Endothelial cell of umbilical vein (primary cell): ENCODE measurements around the gene MACROH2A1. TPM values are rescaled to one million over a fixed set of nuclear protein-coding genes. Genes with fewer than 3 reads are reported as not detected.
A peak's percentile ranks its signal among the peaks of the same experiment; 100 is the strongest.

Experiments used
- BruUV-seq: library from RNA; stranded (reverse); fragments of 400-500 nt; replicated peaks from 2 replicates; lab custom pipeline; 2021; lab: Mats Ljungman, UMichigan
- CTCF ChIA-PET: fragments of 300-600, 350-600 bp; sonication (Branson Sonifier 250); formaldehyde crosslinking; loops from one replicate; lab custom pipeline; 2021; ENCODE audit warnings: antibody characterized with exemption, inconsistent platforms; lab: Charles Lee
- POLR2A ChIA-PET: fragments of 300-600, 350-600 bp; sonication (Branson Sonifier 250); formaldehyde crosslinking; loops from one replicate; lab custom pipeline; 2021; ENCODE audit warnings: antibody characterized with exemption, inconsistent platforms; lab: Charles Lee
- DNase-seq: peaks from one replicate; pipeline ENCODE4 v3.0.0-alpha.2; 2011; ENCODE audit warnings: low read depth, low spot score
- FAIRE-seq: peaks from 2 replicates; lab custom pipeline; 2011; peaks lifted over from hg19 to GRCh38; lab: Jason Lieb, UNC
- H2AFZ ChIP-seq: 2 replicates; pipeline ENCODE4 v1.6.0; 2012; ENCODE audit warnings: low read depth, low read length, control low read depth, inconsistent platforms
- H3K27ac ChIP-seq: 2 replicates; pipeline ENCODE4 v1.5.1; 2011; ENCODE audit warnings: low read depth, mild to moderate bottlenecking, control low read depth, low read length, moderate library complexity; ENCODE audit not compliant: insufficient read depth
- H3K27me3 ChIP-seq, 2 experiments: 2 replicates each; pipeline versions ENCODE4 v1.6.0 to v1.6.1; 2011; ENCODE audit warnings: low read length in 2 of 2, mixed read lengths in 1 of 2; ENCODE audit not compliant: control insufficient read depth in 2 of 2, insufficient read depth in 2 of 2
- H3K36me3 ChIP-seq, 2 experiments: 2 replicates in 1 of 2; 3 replicates in 1 of 2; pipeline ENCODE4 v1.5.1; 2011; ENCODE audit warnings: low read length in 2 of 2, mild to moderate bottlenecking in 1 of 2, moderate library complexity in 1 of 2; ENCODE audit not compliant: control insufficient read depth in 2 of 2, insufficient read depth in 2 of 2; ENCODE audit errors: extremely low read depth in 1 of 2
- H3K4me1 ChIP-seq: 3 replicates; pipeline ENCODE4 v1.5.1; 2011; ENCODE audit warnings: mild to moderate bottlenecking, low read length; ENCODE audit not compliant: control insufficient read depth, insufficient read depth; ENCODE audit errors: extremely low read depth
- H3K4me2 ChIP-seq: 2 replicates; pipeline ENCODE4 v1.6.1; 2011; ENCODE audit warnings: low read length, control low read depth, mixed read lengths; ENCODE audit not compliant: insufficient read depth
- H3K4me3 ChIP-seq, 3 experiments: fragments of 200-600 bp in 1 of 3; sonication (generic), shearing (Covaris generic) in 1 of 3; replicated peaks in 1 of 3; 2 replicates each; pipeline ENCODE4 v1.5.1; 2011 to 2016; ENCODE audit warnings: control low read depth in 3 of 3, low read length in 3 of 3, mild to moderate bottlenecking in 2 of 3, inconsistent platforms in 1 of 3, low read depth in 1 of 3, moderate library complexity in 1 of 3; ENCODE audit not compliant: insufficient read depth in 1 of 3
- H3K79me2 ChIP-seq: 2 replicates; pipeline ENCODE4 v1.6.0; 2012; ENCODE audit warnings: low read length, inconsistent platforms; ENCODE audit not compliant: control insufficient read depth, insufficient read depth
- H3K9ac ChIP-seq: replicated peaks from 2 replicates; pipeline ENCODE3; 2011; ENCODE audit warnings: low read length, control low read depth; ENCODE audit not compliant: insufficient read depth; ENCODE audit errors: extremely low read depth
- H3K9me1 ChIP-seq: replicated peaks from 3 replicates; pipeline ENCODE4 v1.6.0; 2011; ENCODE audit warnings: mild to moderate bottlenecking, low read length; ENCODE audit not compliant: control insufficient read depth, insufficient read depth; ENCODE audit errors: extremely low read depth
- H3K9me3 ChIP-seq: replicated peaks from 2 replicates; pipeline ENCODE4 v1.5.1; 2012; ENCODE audit warnings: low read length, inconsistent platforms; ENCODE audit not compliant: control insufficient read depth, insufficient read depth
- H4K20me1 ChIP-seq: replicated peaks from 2 replicates; pipeline ENCODE3; 2011; ENCODE audit warnings: mild to moderate bottlenecking, low read length; ENCODE audit not compliant: control insufficient read depth, insufficient read depth; ENCODE audit errors: extremely low read depth
- CTCF ChIP-seq, 2 donors: IDR thresholded peaks; 1 replicate in 1 of 2; 2 replicates in 1 of 2; pipeline ENCODE4 v1.5.1; 2011; ENCODE audit warnings: low read length in 2 of 2, mild to moderate bottlenecking in 2 of 2, moderate library complexity in 2 of 2, control low read depth in 1 of 2, inconsistent platforms in 1 of 2, low read depth in 1 of 2; ENCODE audit not compliant: insufficient read depth in 1 of 2; ENCODE audit errors: extremely low read depth in 1 of 2
- EZH2 ChIP-seq: IDR thresholded peaks from 2 replicates; pipeline ENCODE4 v1.6.1; 2012; ENCODE audit warnings: borderline replicate concordance, low read depth, mild to moderate bottlenecking, moderate library complexity, low read length, inconsistent platforms; ENCODE audit not compliant: severe bottlenecking
- FOS ChIP-seq: IDR thresholded peaks from 2 replicates; pipeline ENCODE4 v1.6.1; 2011; ENCODE audit warnings: mild to moderate bottlenecking, low read length, moderate library complexity, borderline replicate concordance; ENCODE audit not compliant: insufficient read depth
- GATA2 ChIP-seq: IDR thresholded peaks from 2 replicates; pipeline ENCODE4 v1.7.0; 2011; ENCODE audit warnings: low read depth, mild to moderate bottlenecking, moderate library complexity, mixed read lengths, low read length; ENCODE audit not compliant: insufficient read length, insufficient read depth
- JUN ChIP-seq: IDR thresholded peaks from 2 replicates; pipeline ENCODE4 v1.6.1; 2011; ENCODE audit warnings: borderline replicate concordance, low read depth; ENCODE audit not compliant: insufficient read length, insufficient read depth
- MAX ChIP-seq: IDR thresholded peaks from 2 replicates; pipeline ENCODE4 v1.6.1; 2011; ENCODE audit not compliant: insufficient read depth, insufficient read length
- MYC ChIP-seq: IDR thresholded peaks from one replicate; pipeline ENCODE4 v1.6.1; 2011; ENCODE audit warnings: mild to moderate bottlenecking, low read depth, low read length
- POLR2A ChIP-seq: IDR thresholded peaks from 2 replicates; pipeline ENCODE4 v1.6.1; 2012; ENCODE audit warnings: low read depth, mild to moderate bottlenecking, control low read depth, low read length
- POLR2AphosphoS5 ChIP-seq: IDR thresholded peaks from 2 replicates; pipeline ENCODE4 v1.6.1; 2012; ENCODE audit warnings: low read depth, mild to moderate bottlenecking, control low read depth, low read length, moderate library complexity; ENCODE audit not compliant: insufficient read depth
- dilution Hi-C: fragments of 300-500 bp; cut with MboI; formaldehyde crosslinking; loops from one replicate; pipeline ENCODE4 v1.15.0; 2019; ENCODE audit warnings: low sequenced_read_pairs; ENCODE audit not compliant: extremely low pct_ligation_motif_present
- intact Hi-C: fragments of 100-400 bp; cut with micrococcal nuclease; formaldehyde crosslinking; loops from one replicate; pipeline ENCODE4 v1.10.0; 2022
- polyA plus RNA-seq, 4 experiments: library from polyadenylated mRNA; depleted of rRNA in 3 of 4; stranded (reverse) in 3 of 4; unstranded in 1 of 4; fragments of >200 nt; gene quantifications; 2 replicates each; pipeline versions ENCODE4 v1.2.1 to v1.2.3, GENCODE V29; 2011 to 2012; ENCODE audit warnings: missing spikeins in 1 of 4
- total RNA-seq: library from RNA; stranded (reverse); gene quantifications from 2 replicates; pipeline ENCODE4 v1.2.3, GENCODE V29; 2021

MACROH2A1 gene
- total and polyA plus RNA-seq, 2 donors (not counting 3 experiments of a cell fraction or from before 2014, with no cell fraction given) = 89.3 to 147 TPM

GRCh38 chr5:135400866-135401265, 1.8 kb upstream of the MACROH2A1 start:
- peaks cover 3 to 7% of the 10 kb centered on the region in 2 experiments for H3K27me3 ChIP-seq
- H3K9me1 ChIP-seq = no peaks in the 10 kb centered on the region
- no peak overlapping the region for H3K9ac ChIP-seq
- peaks cover 13% of the 10 kb centered on the region for H3K4me1 ChIP-seq
- dilution Hi-C loops = no loop called here
- no peak overlapping the region for H3K4me3 ChIP-seq
- peaks cover 2% of the 10 kb centered on the region for H4K20me1 ChIP-seq
- no peak overlapping the region for H3K27ac ChIP-seq
- ChIA-PET CTCF (interaction anchor here (1.0 to 2.1 kb wide), 4 partner anchors 10 to 153 kb away, joined by 3 to 7 read pairs (median 4); no protein-coding TSS in a partner anchor), POLR2A (no interaction called here)
- no peaks in the 10 kb centered on the region for H3K9me3 ChIP-seq
- DNase-seq = no peak
- no peak overlapping the region for H2AFZ ChIP-seq
- no peak for TF ChIP-seq CTCF (IDR thresholded peaks at IDR 0.05; ENCODE audit: extremely low read depth in 1 of 2, insufficient read depth in 1 of 2, low read depth in 1 of 2, low read length in 2 of 2)
- TF ChIP-seq POLR2A = no peak
- TF ChIP-seq EZH2 = no peak
- H3K4me2 ChIP-seq = no peak overlapping the region
- FAIRE-seq = no peak
- BruUV-seq = no TSS peak
- no peaks in the 10 kb centered on the region for H3K36me3 ChIP-seq
- intact Hi-C loops = no loop called here
- H3K79me2 ChIP-seq = peaks cover 28% of the 10 kb centered on the region

GRCh38 chr5:135399794-135400542, 937 bp upstream of the MACROH2A1 start:
- peaks cover 37% of the 10 kb centered on the region for H3K79me2 ChIP-seq
- ChIA-PET CTCF (interaction anchor here (1.0 to 1.3 kb wide), 2 partner anchors 9 to 26 kb away, joined by 3 to 5 read pairs; no protein-coding TSS in a partner anchor), POLR2A (no interaction called here)
- TF ChIP-seq POLR2A (no peak), GATA2 (no peak), MYC (no peak), FOS (no peak), POLR2AphosphoS5 (no peak), CTCF (IDR thresholded peaks at IDR 0.05; ENCODE audit: extremely low read depth in 1 of 2, insufficient read depth in 1 of 2, low read depth in 1 of 2, low read length in 2 of 2) (no peak), MAX (no peak), JUN (no peak), EZH2 (no peak)
- dilution Hi-C loops (no loop called here), intact Hi-C loops (loop anchor here (5.0 kb wide), 2 partner anchors 133 to 193 kb away; no protein-coding TSS in a partner anchor)
- DNase-seq (no peak), FAIRE-seq (no peak)
- H2AFZ ChIP-seq = peak overlapping the region; percentile 99
- H3K27ac ChIP-seq = peak overlapping the region; percentile 76
- BruUV-seq = no TSS peak
- H4K20me1 ChIP-seq = peaks cover 4% of the 10 kb centered on the region
- peaks cover 13% of the 10 kb centered on the region for H3K4me1 ChIP-seq
- peak overlapping the region; percentile 70 for H3K4me2 ChIP-seq
- H3K9ac ChIP-seq = peak overlapping the region; percentile 89
- no peaks in the 10 kb centered on the region for H3K9me1 ChIP-seq
- peaks cover 0 to 3% of the 10 kb centered on the region in 2 experiments for H3K27me3 ChIP-seq
- H3K36me3 ChIP-seq = no peaks in the 10 kb centered on the region
- no peaks in the 10 kb centered on the region for H3K9me3 ChIP-seq
- peak overlapping the region in 2 of 3 experiments; percentile 53 to 88 for H3K4me3 ChIP-seq
